ENCODE results near the gene ALDH2. TPM values are rescaled to one million over a fixed set of nuclear protein-coding genes. Genes with fewer than 3 reads are reported as not detected.
"Not testable (repeated sequence)": the region's sequence is repeated elsewhere in the genome, so short reads cannot be mapped to it uniquely, and the experiment has no call there.

ALDH2 gene
- total RNA-seq, 1 donor from 2014 or later, result 41.6 TPM

DNA sequence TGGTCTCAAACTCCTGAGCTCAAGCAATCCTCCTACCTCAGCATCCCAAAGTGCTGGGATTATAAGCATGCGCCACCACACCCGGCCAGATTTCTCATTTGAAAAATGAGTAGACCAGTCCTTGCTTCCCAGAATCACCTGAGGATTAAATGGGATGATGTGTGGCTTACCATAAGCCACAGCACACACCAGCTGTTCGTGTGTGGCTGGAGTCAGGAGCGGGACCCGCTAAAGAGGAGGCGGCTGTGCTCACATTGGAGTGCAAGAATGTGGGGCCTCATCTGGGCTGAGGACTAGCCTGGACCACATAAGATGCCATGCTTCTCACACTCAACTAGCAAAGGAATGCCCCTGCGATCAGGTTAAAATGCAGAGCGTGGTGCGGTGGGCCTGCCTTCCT, 6.7 kb upstream of the ALDH2 start:
- Mint-ChIP-seq H3K4me3 (no peak overlapping the region), H3K9me3 (no peaks in the 10 kb centered on the region), H3K4me1 (peaks cover 11% of the 10 kb centered on the region), H3K27ac (no peak overlapping the region), H3K36me3 (peaks cover 3% of the 10 kb centered on the region), H3K27me3 (ENCODE audit: low read depth) (peaks cover under 1% of the 10 kb centered on the region)
- no peak for DNase-seq (ENCODE audit: low spot score in 2 of 2, unreplicated experiment in 2 of 2)
- TF ChIP-seq, protein P1, sequence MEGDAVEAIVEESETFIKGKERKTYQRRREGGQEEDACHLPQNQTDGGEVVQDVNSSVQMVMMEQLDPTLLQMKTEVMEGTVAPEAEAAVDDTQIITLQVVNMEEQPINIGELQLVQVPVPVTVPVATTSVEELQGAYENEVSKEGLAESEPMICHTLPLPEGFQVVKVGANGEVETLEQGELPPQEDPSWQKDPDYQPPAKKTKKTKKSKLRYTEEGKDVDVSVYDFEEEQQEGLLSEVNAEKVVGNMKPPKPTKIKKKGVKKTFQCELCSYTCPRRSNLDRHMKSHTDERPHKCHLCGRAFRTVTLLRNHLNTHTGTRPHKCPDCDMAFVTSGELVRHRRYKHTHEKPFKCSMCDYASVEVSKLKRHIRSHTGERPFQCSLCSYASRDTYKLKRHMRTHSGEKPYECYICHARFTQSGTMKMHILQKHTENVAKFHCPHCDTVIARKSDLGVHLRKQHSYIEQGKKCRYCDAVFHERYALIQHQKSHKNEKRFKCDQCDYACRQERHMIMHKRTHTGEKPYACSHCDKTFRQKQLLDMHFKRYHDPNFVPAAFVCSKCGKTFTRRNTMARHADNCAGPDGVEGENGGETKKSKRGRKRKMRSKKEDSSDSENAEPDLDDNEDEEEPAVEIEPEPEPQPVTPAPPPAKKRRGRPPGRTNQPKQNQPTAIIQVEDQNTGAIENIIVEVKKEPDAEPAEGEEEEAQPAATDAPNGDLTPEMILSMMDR (IDR thresholded peaks at IDR 0.05; ENCODE audit: unreplicated experiment), result no peak

DNA sequence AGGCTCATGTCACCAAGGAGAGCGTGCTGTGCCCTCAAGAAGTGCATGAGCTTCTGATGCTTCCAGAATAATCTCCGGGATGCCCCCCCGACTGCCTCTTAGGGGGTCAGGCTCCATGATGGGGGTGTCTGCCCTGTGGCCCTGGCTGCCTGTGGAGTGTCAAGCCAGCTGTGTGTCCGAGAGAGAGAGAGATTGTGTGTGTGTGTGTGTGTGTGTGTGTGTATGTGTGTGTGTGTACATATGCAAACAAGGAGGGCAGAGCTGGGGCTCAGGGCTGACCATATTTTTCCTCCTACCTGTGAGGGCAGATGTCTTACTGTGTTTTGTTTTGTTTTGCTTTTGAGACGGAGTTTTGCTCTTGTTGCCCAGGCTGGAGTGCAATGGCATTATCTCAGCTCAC, 5.6 kb upstream of the ALDH2 start:
- H3K4me1 Mint-ChIP-seq, result peaks cover 11% of the 10 kb centered on the region

DNA sequence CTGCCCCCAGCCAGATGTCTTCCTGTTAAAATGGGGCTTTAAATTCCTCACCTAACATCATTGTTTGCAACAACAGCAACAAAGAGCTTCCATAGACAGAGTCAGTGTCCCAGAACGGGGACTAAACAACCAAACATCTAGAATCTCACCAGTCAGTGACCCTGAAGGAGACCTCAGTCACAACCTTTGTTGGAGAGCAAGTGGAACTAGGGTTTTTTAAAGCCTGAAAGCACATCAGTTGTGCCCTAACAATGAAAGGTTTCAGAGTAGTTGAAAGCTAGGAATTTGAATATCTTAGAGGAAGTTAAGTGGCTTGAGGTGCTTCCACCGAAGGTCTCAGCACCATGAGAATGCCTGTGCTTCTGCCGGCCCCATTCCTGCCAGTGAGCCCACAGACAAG, 5.0 kb upstream of the ALDH2 start:
- Mint-ChIP-seq H3K9me3 (no peaks in the 10 kb centered on the region), H3K27ac (no peak overlapping the region), H3K4me3 (no peak overlapping the region), H3K4me1 (peaks cover 14% of the 10 kb centered on the region), H3K36me3 (no peaks in the 10 kb centered on the region), H3K27me3 (ENCODE audit: low read depth) (peaks cover 2% of the 10 kb centered on the region)
- TF ChIP-seq, protein P1 (IDR thresholded peaks at IDR 0.05; ENCODE audit: unreplicated experiment), result no peak
- no peak for DNase-seq (ENCODE audit: low spot score in 2 of 2, unreplicated experiment in 2 of 2)

More for the DNA sequence above, 5.6 kb upstream of the ALDH2 start:
- no peak overlapping the region for H3K27ac Mint-ChIP-seq
- H3K9me3 Mint-ChIP-seq, result no peaks in the 10 kb centered on the region
- TF ChIP-seq, protein P1 (IDR thresholded peaks at IDR 0.05; ENCODE audit: unreplicated experiment), result no peak
- H3K36me3 Mint-ChIP-seq, result no peaks in the 10 kb centered on the region
- H3K27me3 Mint-ChIP-seq (ENCODE audit: low read depth), result peaks cover 2% of the 10 kb centered on the region
- H3K4me3 Mint-ChIP-seq, result no peak overlapping the region
- no peak for DNase-seq (ENCODE audit: low spot score in 2 of 2, unreplicated experiment in 2 of 2)

DNA sequence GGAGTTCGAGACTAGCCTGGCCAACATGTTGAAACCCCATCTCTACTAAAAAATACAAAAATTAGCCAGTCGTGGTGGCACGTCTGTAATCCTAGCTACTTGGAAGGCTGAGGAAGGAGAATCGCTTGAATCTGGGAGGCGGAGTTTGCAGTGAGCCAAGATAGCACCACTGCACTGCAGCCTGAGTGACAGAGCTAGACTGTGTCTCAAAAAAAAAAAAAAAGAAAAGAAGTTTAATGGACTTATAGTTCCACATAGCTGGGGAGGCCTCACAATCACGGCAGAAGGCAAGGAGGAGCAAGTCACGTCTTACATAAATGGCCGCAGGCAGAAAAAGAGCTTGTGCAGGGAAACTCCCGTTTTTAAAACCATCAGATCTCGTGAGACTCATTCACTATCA, 3.2 kb upstream of the ALDH2 start:
- not testable (repeated sequence) for H3K4me3 Mint-ChIP-seq; H3K27ac Mint-ChIP-seq; DNase-seq (ENCODE audit: low spot score in 2 of 2, unreplicated experiment in 2 of 2); H3K27me3 Mint-ChIP-seq (ENCODE audit: low read depth); H3K36me3 Mint-ChIP-seq; H3K9me3 Mint-ChIP-seq
- peaks cover 15% of the 10 kb centered on the region for H3K4me1 Mint-ChIP-seq

DNA sequence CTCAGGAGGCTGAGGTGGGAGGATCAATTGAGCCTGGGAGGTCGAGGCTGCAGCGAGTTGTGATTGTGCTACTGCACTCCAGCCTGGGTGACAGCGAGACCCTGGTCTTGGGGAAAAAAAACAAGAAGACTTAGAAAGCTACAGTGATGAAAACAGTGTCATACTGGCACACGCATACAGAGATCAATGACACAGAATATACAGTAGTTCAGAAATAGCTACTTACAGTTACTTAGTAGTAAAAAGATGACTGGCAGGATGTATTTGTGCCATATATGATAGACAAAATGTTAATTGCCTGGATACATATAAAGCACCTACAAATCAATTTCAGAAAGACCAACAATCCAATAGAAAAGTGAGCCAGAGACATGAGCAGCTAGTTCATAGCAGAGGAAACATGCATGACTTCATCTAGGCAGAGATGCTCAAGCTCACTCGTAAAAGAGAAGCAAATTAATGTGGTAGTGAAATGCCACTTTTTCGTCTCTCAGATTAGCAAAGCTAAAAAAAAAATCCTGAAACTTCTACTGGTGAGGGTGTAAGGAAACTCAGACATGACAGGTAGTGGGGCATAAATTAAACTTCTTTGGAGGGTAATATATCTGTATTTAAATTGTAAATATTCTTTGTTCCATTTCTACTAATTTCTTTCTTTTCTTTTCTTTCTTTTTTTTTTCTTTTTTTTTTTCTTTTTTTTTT, 2.5 kb upstream of the ALDH2 start:
- Mint-ChIP-seq H3K4me3 (no peak overlapping the region), H3K27me3 (ENCODE audit: low read depth) (peaks cover 2% of the 10 kb centered on the region), H3K9me3 (no peaks in the 10 kb centered on the region), H3K27ac (no peak overlapping the region), H3K36me3 (no peaks in the 10 kb centered on the region), H3K4me1 (peaks cover 15% of the 10 kb centered on the region)
- TF ChIP-seq, protein P1 (IDR thresholded peaks at IDR 0.05; ENCODE audit: unreplicated experiment), result no peak
- no peak for DNase-seq (ENCODE audit: low spot score in 2 of 2, unreplicated experiment in 2 of 2)

DNA sequence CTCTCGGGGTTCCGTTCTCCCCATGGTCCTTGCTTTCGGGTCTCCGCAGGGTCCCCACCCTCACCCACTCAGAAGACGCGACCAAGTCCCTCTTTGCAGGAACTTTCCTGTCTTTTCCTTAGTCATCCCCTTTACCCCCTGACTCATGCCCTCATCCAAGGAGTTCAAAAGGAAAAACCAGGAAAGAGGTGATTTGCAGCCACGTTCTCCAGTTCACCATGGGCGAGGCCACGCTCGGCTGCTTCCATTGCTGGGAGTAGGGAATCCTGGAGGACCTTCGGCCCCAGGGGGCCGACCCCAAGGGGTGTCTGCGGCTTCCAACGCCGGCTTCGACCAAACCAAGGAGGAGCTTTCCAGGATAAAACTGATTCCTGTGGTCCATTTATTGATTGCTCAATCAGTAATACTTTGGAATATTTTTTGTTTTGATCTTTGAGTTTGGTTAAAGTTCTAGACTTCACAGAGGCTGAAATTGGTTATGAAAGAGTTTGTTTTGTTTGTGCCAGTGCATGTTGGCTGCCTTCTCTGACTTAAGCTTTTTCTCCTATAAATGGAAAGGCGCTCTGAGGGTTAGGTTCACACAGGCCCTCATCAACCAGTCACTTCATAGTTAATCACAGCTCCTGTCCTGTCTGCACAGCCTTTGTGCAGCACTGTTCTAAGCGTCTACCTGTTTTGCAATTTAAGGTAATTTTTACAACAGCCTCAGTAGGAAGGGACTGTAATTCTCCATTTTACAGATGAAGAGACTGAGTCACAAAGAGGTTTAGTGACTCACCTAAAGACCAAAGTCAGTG, 827 bp downstream of the ALDH2 start:
- Mint-ChIP-seq H3K9me3 (no peaks in the 10 kb centered on the region), H3K4me1 (peaks cover 15% of the 10 kb centered on the region), H3K27me3 (ENCODE audit: low read depth) (peaks cover 2% of the 10 kb centered on the region), H3K36me3 (no peaks in the 10 kb centered on the region), H3K4me3 (peak overlapping the region; percentile 88), H3K27ac (peak overlapping the region; percentile 65)
- TF ChIP-seq, protein P1 (IDR thresholded peaks at IDR 0.05; ENCODE audit: unreplicated experiment), result no peak
- DNase-seq (ENCODE audit: low spot score in 2 of 2, unreplicated experiment in 2 of 2), result no peak
